BLaER1 (cell line): ENCODE data around the gene RBM19.
"Not testable (repeated sequence)": the region's sequence is repeated elsewhere in the genome, so short reads cannot be mapped to it uniquely, and the experiment has no call there.

Experiments
- H3K27ac ChIP-seq: shearing (Covaris generic); formaldehyde crosslinking; 2 replicates; pipeline ENCODE4 v1.8.1; 2022
- H3K27me3 ChIP-seq: shearing (Covaris generic); formaldehyde crosslinking; 2 replicates; pipeline ENCODE4 v1.8.1; 2022
- H3K36me3 ChIP-seq: shearing (Covaris generic); formaldehyde crosslinking; 2 replicates; pipeline ENCODE4 v1.8.1; 2022
- H3K4me1 ChIP-seq: shearing (Covaris generic); formaldehyde crosslinking; 2 replicates; pipeline ENCODE4 v1.8.1; 2022
- H3K4me2 ChIP-seq: shearing (Covaris generic); formaldehyde crosslinking; 2 replicates; pipeline ENCODE4 v1.8.1; 2022
- H3K4me3 ChIP-seq: shearing (Covaris generic); formaldehyde crosslinking; 2 replicates; pipeline ENCODE4 v1.8.1; 2022
- H3K9ac ChIP-seq: shearing (Covaris generic); formaldehyde crosslinking; 2 replicates; pipeline ENCODE4 v1.8.1; 2022
- H3K9me3 ChIP-seq: shearing (Covaris generic); formaldehyde crosslinking; 2 replicates; pipeline ENCODE4 v1.8.1; 2022
- H4K20me1 ChIP-seq: shearing (Covaris generic); formaldehyde crosslinking; 2 replicates; pipeline ENCODE4 v1.8.1; 2022
- Cebpa-rat ChIP-seq: shearing (Covaris generic); IDR thresholded peaks from 2 replicates; pipeline ENCODE4 v1.8.1; 2022

The RBM19 gene

DNA sequence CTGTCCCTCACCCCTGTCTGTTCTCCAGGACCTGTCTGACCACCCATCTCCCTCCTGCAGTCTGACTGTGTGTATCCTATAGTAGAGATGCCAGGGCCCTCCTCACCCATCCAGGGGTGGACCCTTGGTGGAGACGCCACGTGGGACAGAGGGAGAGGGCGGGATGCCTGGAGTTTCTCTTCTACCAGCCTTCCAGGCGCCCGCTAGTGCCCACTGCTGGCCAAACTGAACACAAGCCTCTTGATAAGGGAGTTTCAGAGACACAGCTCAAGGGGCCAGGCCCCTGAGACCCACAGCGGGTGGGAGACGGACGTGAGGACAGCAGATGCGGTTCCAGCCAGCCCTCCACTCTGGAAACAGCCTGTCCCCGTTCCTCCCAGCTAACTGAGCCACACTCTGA is 147.3 kb downstream of the RBM19 start:
- H3K9ac ChIP-seq: no peak overlapping the region

DNA sequence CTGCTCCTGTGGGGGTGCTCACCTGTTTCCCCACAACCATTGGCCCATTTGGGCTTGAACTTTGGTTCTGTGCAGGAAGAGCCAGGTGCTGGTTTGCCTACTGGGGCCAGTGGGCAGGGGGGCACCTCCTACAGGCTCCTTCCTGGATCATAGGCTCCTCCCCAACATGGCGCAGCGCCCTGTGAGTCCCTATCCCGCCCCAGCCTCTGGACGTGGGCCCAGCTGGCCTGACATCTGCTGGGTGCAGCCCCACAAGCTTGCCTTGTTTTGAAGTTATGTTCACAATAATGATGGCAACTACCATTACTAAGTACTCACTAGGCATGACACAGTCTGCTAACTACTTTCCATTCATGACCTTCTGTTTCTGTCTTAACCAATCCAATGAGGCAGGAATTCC is 147.8 kb downstream of the RBM19 start:
- Histone ChIP-seq H3K9me3 (no peaks in the 10 kb centered on the region), H3K4me2 (no peak overlapping the region), H3K36me3 (peaks cover 33% of the 10 kb centered on the region), H4K20me1 (no peaks in the 10 kb centered on the region), H3K27me3 (no peaks in the 10 kb centered on the region), H3K4me1 (no peaks in the 10 kb centered on the region), H3K4me3 (no peak overlapping the region), H3K27ac (no peak overlapping the region), H3K9ac (no peak overlapping the region)
- no peak for TF ChIP-seq Cebpa-rat

More for the DNA sequence above, 147.3 kb downstream of the RBM19 start:
- Histone ChIP-seq H4K20me1 (no peaks in the 10 kb centered on the region), H3K36me3 (peaks cover 33% of the 10 kb centered on the region), H3K27me3 (no peaks in the 10 kb centered on the region), H3K4me2 (no peak overlapping the region), H3K4me3 (no peak overlapping the region), H3K4me1 (no peaks in the 10 kb centered on the region), H3K27ac (no peak overlapping the region), H3K9me3 (no peaks in the 10 kb centered on the region)
- no peak for TF ChIP-seq Cebpa-rat

DNA sequence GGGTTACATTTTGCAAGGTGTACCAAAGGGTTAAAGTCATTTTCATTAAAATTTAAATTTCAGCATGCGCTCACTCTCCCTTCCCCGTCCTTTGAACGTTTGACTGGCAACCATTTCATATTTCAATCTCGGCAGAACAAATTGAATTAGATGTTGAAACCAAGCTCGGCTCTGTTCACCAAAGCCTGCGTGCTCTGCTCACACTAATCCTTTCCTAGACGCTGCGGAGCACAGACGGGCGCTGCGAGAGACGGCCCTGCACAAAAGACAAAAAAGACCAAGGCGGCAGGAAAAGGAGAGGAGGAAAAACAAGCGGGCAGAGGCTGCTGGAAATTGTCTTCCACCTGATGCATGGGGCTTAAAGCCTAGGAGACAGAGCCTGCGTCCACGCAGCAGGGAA is 149.3 kb downstream of the RBM19 start:
- Histone ChIP-seq H3K36me3 (peaks cover 21% of the 10 kb centered on the region), H4K20me1 (no peaks in the 10 kb centered on the region), H3K27ac (no peak overlapping the region), H3K4me2 (no peak overlapping the region), H3K4me1 (no peaks in the 10 kb centered on the region), H3K27me3 (no peaks in the 10 kb centered on the region), H3K9me3 (no peaks in the 10 kb centered on the region), H3K9ac (no peak overlapping the region), H3K4me3 (no peak overlapping the region)
- no peak for TF ChIP-seq Cebpa-rat

DNA sequence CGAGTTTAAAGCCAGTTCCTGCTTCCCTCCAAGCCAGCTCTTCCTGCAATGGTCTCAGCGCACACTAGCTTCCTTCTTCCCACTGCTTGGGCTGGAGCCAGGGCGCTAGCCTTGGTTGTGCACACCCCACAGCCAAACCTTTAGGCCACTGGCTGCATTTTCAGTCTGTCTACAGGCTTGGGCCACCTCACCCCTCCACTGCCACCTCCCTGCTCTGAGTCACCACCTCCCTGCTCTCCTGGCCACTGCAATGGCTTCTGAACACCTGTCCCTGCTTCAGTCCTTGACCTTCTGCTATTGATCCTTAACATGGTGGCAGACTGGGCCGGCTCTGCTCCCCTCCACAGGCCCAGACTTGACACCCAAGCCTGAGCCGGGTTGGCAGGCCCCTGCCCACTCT is 151.1 kb downstream of the RBM19 start:
- H3K4me3 ChIP-seq: no peak overlapping the region
- H3K27ac ChIP-seq: no peak overlapping the region
- H3K4me2 ChIP-seq: no peak overlapping the region
- no peaks in the 10 kb centered on the region for H3K4me1 ChIP-seq
- H3K36me3 ChIP-seq: peaks cover 7% of the 10 kb centered on the region; the same call in 1 of the 2 replicates
- no peaks in the 10 kb centered on the region for H3K9me3 ChIP-seq
- H3K27me3 ChIP-seq: no peaks in the 10 kb centered on the region
- H4K20me1 ChIP-seq: no peaks in the 10 kb centered on the region
- no peak overlapping the region for H3K9ac ChIP-seq
- TF ChIP-seq Cebpa-rat: no peak

DNA sequence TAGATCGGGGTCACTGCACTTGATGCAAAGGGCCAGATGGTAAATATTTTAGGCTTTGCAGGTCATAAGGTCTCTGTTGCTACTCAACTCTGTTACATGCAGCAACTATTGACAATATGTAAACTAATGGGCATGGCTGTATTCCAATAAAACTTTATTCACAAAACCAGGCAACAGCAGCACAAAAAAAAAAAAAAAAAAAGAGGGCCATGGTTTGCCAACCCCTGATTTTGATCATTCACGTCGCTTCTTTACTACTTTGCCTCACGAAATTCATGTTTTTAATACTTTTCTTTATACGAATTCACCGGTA is 152.9 kb downstream of the RBM19 start:
- Histone ChIP-seq H3K27me3 (no peaks in the 10 kb centered on the region), H3K27ac (no peak overlapping the region), H3K36me3 (peaks cover 7% of the 10 kb centered on the region; the same call in 1 of the 2 replicates), H3K9me3 (no peaks in the 10 kb centered on the region), H3K4me2 (no peak overlapping the region), H3K4me1 (no peaks in the 10 kb centered on the region), H4K20me1 (no peaks in the 10 kb centered on the region), H3K4me3 (no peak overlapping the region), H3K9ac (no peak overlapping the region)
- no peak for TF ChIP-seq Cebpa-rat

DNA sequence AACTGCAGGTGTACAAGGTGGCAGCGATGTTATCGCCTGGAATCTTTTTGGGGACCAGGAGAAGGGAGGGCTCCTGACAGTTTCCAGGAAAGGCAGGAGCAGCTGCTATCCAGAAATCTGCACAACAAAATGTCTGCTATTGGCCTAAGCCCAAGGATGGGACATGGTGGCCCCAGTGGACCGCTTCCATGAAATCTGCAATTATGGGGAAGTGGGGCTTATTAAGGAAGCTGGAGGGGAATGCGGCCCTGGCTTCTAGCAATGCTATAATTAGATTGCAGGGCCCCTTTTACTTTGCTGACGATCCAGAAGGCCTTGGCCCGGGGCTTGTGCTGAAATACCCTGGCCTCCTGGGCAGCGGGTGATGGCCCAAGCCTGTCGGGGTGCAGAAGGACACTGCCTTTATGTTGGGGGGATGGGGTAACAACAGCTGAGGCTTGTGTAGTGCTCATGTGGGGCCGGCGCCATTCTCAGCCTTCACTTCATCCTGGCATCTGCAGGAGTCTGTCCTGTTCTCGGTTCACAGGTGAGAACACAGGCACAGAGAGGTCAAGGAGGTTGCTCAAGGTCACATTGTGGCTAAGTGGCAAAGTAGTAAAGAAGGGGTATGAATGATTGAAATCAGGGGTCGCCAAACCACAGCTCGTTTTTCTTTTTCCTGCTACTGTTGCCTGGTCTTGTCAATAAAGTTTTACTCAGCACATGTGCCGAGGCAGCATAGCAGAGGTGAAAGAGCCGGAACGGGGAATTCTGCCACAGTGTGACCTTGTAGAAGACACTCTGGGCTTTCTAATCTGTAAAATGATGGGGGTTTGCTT is 153.5 kb downstream of the RBM19 start:
- no peak for TF ChIP-seq Cebpa-rat
- Histone ChIP-seq H3K36me3 (peaks cover 5% of the 10 kb centered on the region; the same call in 1 of the 2 replicates), H4K20me1 (no peaks in the 10 kb centered on the region), H3K4me3 (no peak overlapping the region), H3K27ac (no peak overlapping the region), H3K4me2 (no peak overlapping the region), H3K4me1 (no peaks in the 10 kb centered on the region), H3K9me3 (no peaks in the 10 kb centered on the region), H3K9ac (no peak overlapping the region), H3K27me3 (no peaks in the 10 kb centered on the region)

DNA sequence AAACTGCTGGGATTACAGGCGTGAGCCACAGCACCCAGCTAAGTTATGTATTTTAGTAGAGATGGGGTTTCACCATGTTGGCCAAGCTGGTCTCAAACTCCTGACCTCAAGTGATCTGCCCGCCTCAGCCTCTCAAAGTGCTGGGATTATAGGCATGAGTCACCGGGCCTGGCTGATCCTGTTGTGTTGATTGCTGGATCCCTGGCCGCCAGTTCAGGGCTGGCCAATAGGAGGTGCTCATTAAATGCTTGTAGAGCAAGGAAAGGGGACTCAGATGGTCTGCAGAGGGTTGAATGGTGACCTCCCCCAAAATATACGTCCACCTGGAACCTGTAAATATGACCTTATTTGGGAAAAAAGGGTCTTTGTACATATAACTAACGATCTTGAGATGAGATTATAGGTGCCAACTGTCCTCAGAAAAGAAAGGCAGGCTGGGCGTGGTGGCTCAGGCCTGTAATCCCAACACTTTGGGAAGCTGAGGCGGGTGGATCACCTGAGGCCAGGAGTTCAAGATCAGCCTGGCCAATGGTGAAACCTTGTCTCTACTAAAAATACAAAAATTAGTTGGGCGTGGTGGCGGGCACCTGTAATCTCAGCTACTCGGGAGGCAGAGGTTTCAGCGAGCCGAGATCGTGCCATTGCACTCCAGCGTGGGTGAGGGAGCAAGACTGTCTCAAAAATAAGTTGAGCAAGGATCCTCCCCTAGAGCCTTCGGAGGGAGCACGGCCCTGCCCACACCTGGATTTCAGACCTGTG is 156.5 kb downstream of the RBM19 start:
- H3K9me3 ChIP-seq, H3K9ac ChIP-seq, H3K4me1 ChIP-seq, H3K27ac ChIP-seq, H3K4me3 ChIP-seq, H4K20me1 ChIP-seq, H3K27me3 ChIP-seq, H3K4me2 ChIP-seq, H3K36me3 ChIP-seq: not testable (repeated sequence)

DNA sequence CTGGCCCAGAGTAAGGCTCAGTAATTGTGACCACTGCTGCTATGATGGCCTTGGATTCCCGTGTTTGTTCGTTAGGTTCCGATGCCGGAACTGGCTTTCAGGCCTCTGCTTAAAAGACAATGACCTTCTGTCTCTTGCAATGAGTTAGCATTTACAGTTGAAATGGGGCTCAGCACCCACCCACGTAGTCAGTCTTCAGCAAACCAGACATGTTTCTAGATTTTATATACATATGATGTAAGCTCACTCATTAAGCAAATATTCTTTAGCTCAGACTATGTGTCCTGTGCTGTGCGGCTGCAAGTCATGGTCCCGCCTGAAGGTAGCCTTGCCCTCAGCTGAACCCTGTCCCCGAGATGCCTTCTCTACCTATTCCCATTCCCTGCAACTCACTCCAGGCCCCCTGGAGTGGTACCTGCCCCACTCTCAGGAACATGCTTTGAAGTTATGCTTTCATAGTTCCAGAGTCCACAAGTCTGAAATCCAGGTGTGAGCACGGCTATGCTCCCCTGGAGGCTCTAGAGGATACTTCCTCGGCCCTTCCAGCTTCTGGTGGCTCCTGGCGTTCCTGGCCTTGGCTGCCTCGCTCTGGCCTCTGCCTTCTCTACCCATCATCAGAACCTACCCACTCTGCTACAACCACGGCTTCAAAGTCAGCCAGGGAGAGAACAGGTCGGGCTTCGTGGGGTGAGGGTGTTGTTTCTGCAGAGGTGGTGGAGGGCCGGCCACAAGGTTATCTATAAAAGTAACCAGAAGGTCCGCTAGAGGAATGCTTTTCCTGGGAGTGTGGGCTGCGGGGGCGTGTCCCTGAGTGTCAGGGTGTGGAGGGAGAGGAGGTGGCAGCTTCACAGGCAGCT is 157.8 kb downstream of the RBM19 start:
- H3K27me3 ChIP-seq: no peaks in the 10 kb centered on the region
- H3K9me3 ChIP-seq: peaks cover 6% of the 10 kb centered on the region
- TF ChIP-seq Cebpa-rat: no peak
- no peaks in the 10 kb centered on the region for H3K36me3 ChIP-seq
- no peaks in the 10 kb centered on the region for H4K20me1 ChIP-seq
- H3K27ac ChIP-seq: no peak overlapping the region
- no peaks in the 10 kb centered on the region for H3K4me1 ChIP-seq
- no peak overlapping the region for H3K4me2 ChIP-seq
- H3K4me3 ChIP-seq: no peak overlapping the region
- no peak overlapping the region for H3K9ac ChIP-seq

DNA sequence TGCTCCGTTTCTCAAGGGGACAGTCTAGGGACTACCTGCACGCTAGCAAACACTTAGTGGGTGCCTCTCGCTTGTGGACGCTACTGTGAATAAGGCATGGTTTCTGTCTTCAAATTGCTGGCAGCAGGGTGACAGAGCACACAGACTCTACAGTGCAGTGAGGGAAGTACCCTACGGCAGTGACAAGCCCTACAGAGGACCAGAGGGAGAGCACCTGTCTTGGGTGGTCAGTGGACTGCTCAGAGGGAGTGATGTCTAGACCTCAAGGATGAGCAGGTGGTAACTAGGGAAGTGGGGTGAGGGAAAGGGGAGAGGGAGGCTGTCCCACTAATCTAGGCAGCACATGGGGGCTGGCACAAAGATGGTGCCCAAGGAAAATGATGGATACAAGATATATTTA is 160.5 kb downstream of the RBM19 start:
- no peak for TF ChIP-seq Cebpa-rat
- H3K4me3 ChIP-seq: no peak overlapping the region
- H3K4me1 ChIP-seq: peaks cover 12% of the 10 kb centered on the region
- no peaks in the 10 kb centered on the region for H3K36me3 ChIP-seq
- H3K9ac ChIP-seq: no peak overlapping the region
- no peaks in the 10 kb centered on the region for H3K27me3 ChIP-seq
- H4K20me1 ChIP-seq: no peaks in the 10 kb centered on the region
- H3K9me3 ChIP-seq: peaks cover 6% of the 10 kb centered on the region
- no peak overlapping the region for H3K4me2 ChIP-seq
- H3K27ac ChIP-seq: no peak overlapping the region
